Esophagus squamous epithelium (tissue), 5 donors: ENCODE data around the gene NFU1. TPM values are rescaled to one million over a fixed set of nuclear protein-coding genes. Genes with fewer than 3 reads are reported as not detected.
A peak's percentile ranks its signal among the peaks of the same experiment; 100 is the strongest.

Experiments
- DNase-seq: peaks from one replicate; lab custom pipeline; 2025; lab: John Stamatoyannopoulos, UW
- H3K27ac ChIP-seq, 4 donors: fragments of 200-600 bp; sonication (generic); one replicate each; pipeline ENCODE4 v1.5.1; 2016 to 2019; ENCODE audit warnings: mild to moderate bottlenecking in 1 of 4
- H3K27me3 ChIP-seq, 4 donors: fragments of 200-600 bp; sonication (generic); 1 replicate in 3 of 4; 2 replicates in 1 of 4; pipeline versions ENCODE4 v1.5.1 to v1.6.0; 2017 to 2021; ENCODE audit warnings: antibody characterized with exemption in 1 of 4
- H3K36me3 ChIP-seq, 3 donors: fragments of 200-600 bp; sonication (generic); one replicate each; pipeline ENCODE4 v1.5.1; 2016 to 2019
- H3K4me1 ChIP-seq, 3 donors: fragments of 200-600 bp; sonication (generic); one replicate each; pipeline ENCODE4 v1.5.1; 2017 to 2019
- H3K4me3 ChIP-seq, 4 donors: fragments of 200-600 bp; sonication (generic); 1 replicate in 3 of 4; 2 replicates in 1 of 4; pipeline ENCODE4 v1.5.1; 2016 to 2019; ENCODE audit warnings: mild to moderate bottlenecking in 2 of 4, moderate library complexity in 1 of 4
- H3K9me3 ChIP-seq, 3 donors: fragments of 200-600 bp; sonication (generic); one replicate each; pipeline ENCODE4 v1.5.1; 2016 to 2019
- CTCF ChIP-seq, 6 experiments: fragments of 450-650 bp in 4 of 6; fragments of 200-600 bp in 2 of 6; sonication (generic) in 2 of 6; IDR thresholded peaks; one replicate each; pipeline ENCODE4 v1.5.1; 2016 to 2019; ENCODE audit warnings: antibody characterized with exemption in 6 of 6, mild to moderate bottlenecking in 4 of 6, moderate library complexity in 4 of 6
- POLR2A ChIP-seq, 4 donors: fragments of 450-650 bp; IDR thresholded peaks; one replicate each; pipeline ENCODE4 v1.6.1; 2017; ENCODE audit warnings: antibody characterized with exemption in 4 of 4, mild to moderate bottlenecking in 4 of 4, moderate library complexity in 3 of 4
- WGBS, 2 donors: methylation state at CpG; one replicate each; pipeline ENCODE4 v1.1.5; 2018; 5-methylcytosine and 5-hydroxymethylcytosine counted together
- intact Hi-C: fragments of 100-400 bp; cut with DNase I; formaldehyde crosslinking; loops from one replicate; pipeline ENCODE4 v1.15.0; 2022
- total RNA-seq, 4 donors: library from RNA; depleted of rRNA; stranded (reverse); fragments of >200 nt; gene quantifications; one replicate each; pipeline ENCODE4 v1.1.0, GENCODE V29; 2016
- donor health status: DM: yes; HTN: yes; CAD: no.

Gene NFU1
- total RNA-seq, 4 donors from 2014 or later, result 17.4 to 26.2 (median 23.5) TPM

DNA sequence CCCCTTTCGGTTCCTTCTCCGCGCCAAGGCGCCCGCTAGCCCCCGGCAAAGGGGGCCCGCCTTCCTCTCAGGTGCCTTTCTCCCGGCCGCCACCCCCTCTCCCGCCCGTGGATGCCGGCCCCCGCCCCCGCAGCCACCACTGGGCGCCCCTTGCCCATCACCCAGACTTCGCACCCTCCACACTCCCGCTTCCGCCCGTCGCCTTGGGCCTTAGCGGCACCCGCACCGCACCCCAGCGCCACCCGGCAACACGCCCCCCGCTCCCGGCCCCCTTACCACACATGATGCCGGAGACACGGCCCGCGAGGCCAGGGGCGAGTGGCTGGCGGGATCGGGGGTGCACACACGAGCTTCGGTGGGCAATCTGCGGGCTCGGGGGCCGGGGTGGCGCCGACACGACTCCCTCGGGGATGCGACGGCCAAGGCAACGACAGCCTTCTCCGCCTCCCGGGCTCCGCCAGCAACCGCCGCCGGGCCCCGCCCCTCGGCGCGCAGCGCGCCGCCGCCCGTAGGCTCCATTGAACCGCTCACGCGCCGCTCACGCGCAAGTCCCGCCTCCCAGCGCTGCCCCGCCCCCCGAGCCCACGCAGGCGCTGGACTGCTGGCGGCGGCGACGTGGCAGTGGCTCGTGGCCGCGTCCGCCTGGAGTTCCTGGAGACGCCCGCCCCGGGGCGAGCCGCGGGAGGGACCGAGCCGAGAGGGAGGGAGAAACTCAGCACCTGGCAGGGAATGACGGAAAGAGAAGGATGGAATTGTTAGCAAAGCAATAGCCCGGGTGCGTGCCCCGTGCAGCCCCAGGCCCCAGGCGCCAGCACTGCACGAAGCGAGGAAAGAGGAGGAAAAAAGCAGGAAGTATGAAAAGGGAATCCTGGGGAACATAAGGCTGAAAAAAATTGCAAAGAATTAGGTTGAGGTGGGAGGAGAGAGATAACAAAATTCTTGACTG lies 50.2 kb downstream of the NFU1 start, which contains the start of gene GFPT1:
TSS of gene GFPT1 (minus strand) at position 439 of the 946 bp plus-strand sequence. CDS start at position 283, 156 bp downstream.
- Histone ChIP-seq H3K4me3 (peak within 1 kb of the TSS; percentile 94 to 98 (median 96)), H3K4me1 (peaks cover 10 to 52% (median 22%) of the 10 kb centered on the region in 3 donors), H3K9me3 (no peaks in the 10 kb centered on the region), H3K27me3 (no peaks in the 10 kb centered on the region), H3K36me3 (no peaks in the 10 kb centered on the region), H3K27ac (peak within 1 kb of the TSS; percentile 85 to 96 (median 91))
- intact Hi-C loops, result loop anchor here (10.0 kb wide), 1 partner anchor 328 kb away; no protein-coding TSS in a partner anchor
- WGBS, 2 donors, result 0% methylated on average over 23 to 24 of the region's 97 CpGs
- DNase-seq, result peak; percentile 64
- TF ChIP-seq POLR2A (IDR thresholded peaks at IDR 0.05) (peak in 3 of 4 donors; percentile 23 to 92 (median 74)), CTCF (IDR thresholded peaks at IDR 0.05) (peak in 2 of 6 experiments; percentile 8 to 12)

GRCh38 chr2:69386360-69386759 lies 50.9 kb downstream of the NFU1 start:
- no peaks in the 10 kb centered on the region for H3K36me3 ChIP-seq
- DNase-seq, result no peak
- peak overlapping the region; percentile 85 to 96 (median 91) for H3K27ac ChIP-seq
- TF ChIP-seq CTCF (IDR thresholded peaks at IDR 0.05), result no peak
- no peak for TF ChIP-seq POLR2A (IDR thresholded peaks at IDR 0.05)
- H3K27me3 ChIP-seq, result no peaks in the 10 kb centered on the region
- intact Hi-C loops, result loop anchor here (10.0 kb wide), 1 partner anchor 328 kb away; no protein-coding TSS in a partner anchor
- no peaks in the 10 kb centered on the region for H3K9me3 ChIP-seq
- WGBS, 2 donors, result 5 to 8% methylated on average over 6 of the region's 6 CpGs
- H3K4me3 ChIP-seq, result peak overlapping the region; percentile 94 to 98 (median 96)
- peaks cover 10 to 52% (median 22%) of the 10 kb centered on the region in 3 donors for H3K4me1 ChIP-seq

DNA sequence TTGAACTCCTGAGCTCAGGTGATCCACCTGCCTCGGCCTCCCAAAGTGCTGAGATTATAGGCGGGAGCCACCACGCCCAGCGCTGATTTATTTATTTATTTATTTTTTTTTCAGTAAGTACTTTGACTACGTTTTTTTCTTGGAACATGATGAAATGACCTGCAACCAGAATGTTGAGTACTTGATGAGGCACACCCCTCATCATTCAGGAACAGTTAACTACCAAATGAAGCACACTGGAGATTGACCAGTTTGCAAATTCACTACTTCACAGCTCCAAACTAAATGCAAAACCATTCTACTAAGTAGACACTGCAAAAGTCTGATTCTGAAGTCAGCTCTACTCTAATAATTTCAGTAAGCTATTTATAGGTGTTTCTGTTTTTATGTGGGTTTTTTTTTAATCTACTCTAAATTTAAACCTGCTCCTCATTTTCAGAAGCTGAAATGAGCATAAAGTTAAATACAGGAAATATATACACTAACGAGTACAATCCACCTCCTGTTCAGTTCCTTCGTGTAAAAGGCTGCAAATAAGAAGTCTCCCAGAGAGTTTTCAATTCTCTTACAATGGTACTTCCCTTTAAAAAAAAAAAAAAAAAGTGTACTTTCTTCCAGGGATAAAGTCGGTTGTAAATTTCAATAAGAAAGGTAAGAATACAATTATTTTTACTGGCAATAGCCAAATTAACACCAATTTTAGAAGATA lies 51.6 kb downstream of the NFU1 start:
- Histone ChIP-seq H3K27me3 (no peaks in the 10 kb centered on the region), H3K4me1 (peaks cover 10 to 52% (median 22%) of the 10 kb centered on the region in 3 donors), H3K27ac (peak overlapping the region in 1 of 4 donors; percentile 96), H3K9me3 (no peaks in the 10 kb centered on the region), H3K4me3 (peak overlapping the region in 3 of 4 donors; percentile 94 to 98 (median 96)), H3K36me3 (no peaks in the 10 kb centered on the region)
- no peak for TF ChIP-seq CTCF (IDR thresholded peaks at IDR 0.05)
- TF ChIP-seq POLR2A (IDR thresholded peaks at IDR 0.05), result no peak
- intact Hi-C loops, result loop anchor here (10.0 kb wide), 1 partner anchor 329 kb away; no protein-coding TSS in a partner anchor
- WGBS, 2 donors, result 48 to 55% methylated on average over 8 of the region's 8 CpGs
- DNase-seq, result no peak

DNA sequence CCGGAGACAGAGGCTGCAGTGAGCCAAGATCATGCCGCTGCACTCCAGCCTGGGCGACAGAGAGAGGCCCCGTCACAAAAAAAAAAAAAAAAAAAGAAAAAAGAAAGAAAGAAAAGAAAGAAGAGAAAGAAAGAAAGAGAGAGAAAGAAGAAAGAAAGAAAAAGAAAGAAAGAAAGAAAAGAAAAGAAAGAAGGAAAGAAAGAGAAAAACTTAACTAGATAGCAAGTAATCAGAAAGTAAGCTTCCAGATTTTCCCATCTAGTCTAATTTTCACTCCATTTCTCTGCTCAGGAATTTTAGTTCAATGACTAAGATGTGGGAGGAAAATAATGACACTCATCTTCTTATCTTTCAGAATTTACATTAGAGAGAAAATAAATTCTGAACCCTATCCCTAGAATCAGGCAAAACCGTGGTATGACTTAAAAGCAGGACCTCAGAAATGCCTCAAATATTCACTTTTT lies 52.6 kb downstream of the NFU1 start:
- Histone ChIP-seq H3K4me3 (no peak overlapping the region), H3K27ac (no peak overlapping the region), H3K9me3 (no peaks in the 10 kb centered on the region), H3K36me3 (no peaks in the 10 kb centered on the region), H3K27me3 (no peaks in the 10 kb centered on the region), H3K4me1 (peaks cover 10 to 52% (median 22%) of the 10 kb centered on the region in 3 donors)
- TF ChIP-seq POLR2A (IDR thresholded peaks at IDR 0.05) (no peak), CTCF (IDR thresholded peaks at IDR 0.05) (no peak)
- WGBS, 2 donors, result 89 to 97% methylated on average over 1 to 3 of the region's 5 CpGs
- intact Hi-C loops, result loop anchor here (10.0 kb wide), 1 partner anchor 330 kb away; no protein-coding TSS in a partner anchor
- no peak for DNase-seq
